HepG2 (cell line): Measurements from ENCODE around the gene FEM1B. TPM values are rescaled to one million over a fixed set of nuclear protein-coding genes. Genes with fewer than 3 reads are reported as not detected.

Experiments
- EP300 ChIP-seq, 3 experiments: sonication (generic) in 1 of 3; formaldehyde crosslinking in 1 of 3; IDR thresholded peaks; 2 replicates each; pipeline versions ENCODE4 v1.5.1 to v1.6.1; 2011 to 2020; ENCODE audit warnings: low read depth in 2 of 3, low read length in 2 of 3, borderline replicate concordance in 1 of 3, improper control_type of control experiment in 1 of 3, mild to moderate bottlenecking in 1 of 3, missing genetic modification reagents in 1 of 3, moderate library complexity in 1 of 3
- FOXO4 ChIP-seq: sonication (generic); formaldehyde crosslinking; conservative IDR thresholded peaks from 2 replicates; pipeline ENCODE4 v1.8.1; 2023; ENCODE audit warnings: missing genetic modification reagents
- MAFF ChIP-seq: IDR thresholded peaks from 2 replicates; pipeline ENCODE4 v1.6.1; 2011; ENCODE audit warnings: low read depth, low read length, improper control_type of control experiment
- PAXIP1 ChIP-seq: sonication (generic); formaldehyde crosslinking; conservative IDR thresholded peaks from 2 replicates; pipeline ENCODE4 v1.4.0; 2020; ENCODE audit warnings: mild to moderate bottlenecking, missing genetic modification reagents, moderate library complexity
- RCOR2 ChIP-seq: IDR thresholded peaks from 2 replicates; pipeline ENCODE4 v1.6.1; 2016; ENCODE audit warnings: missing biosample characterization, missing genetic modification reagents
- SOX5 ChIP-seq: IDR thresholded peaks from 2 replicates; pipeline ENCODE4 v1.6.1; 2016; ENCODE audit warnings: borderline replicate concordance
- TCF7 ChIP-seq: sonication (generic); IDR thresholded peaks from 2 replicates; pipeline ENCODE4 v1.6.1; 2016; ENCODE audit warnings: antibody characterized with exemption, low read depth
- TEAD3 ChIP-seq: optimal IDR thresholded peaks from 2 replicates; pipeline ENCODE3; 2016; ENCODE audit warnings: borderline replicate concordance
- ZNF407 ChIP-seq: sonication (generic); formaldehyde crosslinking; IDR thresholded peaks from one replicate; pipeline ENCODE4 v1.5.1; 2020; ENCODE audit warnings: mild to moderate bottlenecking, missing genetic modification reagents; ENCODE audit errors: not compliant biosample characterization
- ZXDC ChIP-seq: sonication (generic); formaldehyde crosslinking; IDR thresholded peaks from 2 replicates; pipeline ENCODE4 v1.5.0; 2020; ENCODE audit warnings: mild to moderate bottlenecking, missing genetic modification reagents
- polyA plus RNA-seq, 8 experiments: library from polyadenylated mRNA; depleted of rRNA in 3 of 8; stranded (reverse) in 7 of 8; unstranded in 1 of 8; fragments of >200 nt; fragmentation: Illumina TruSeq in 4 of 8; extraction: Trizol in 4 of 8; gene quantifications; 2 replicates each; pipeline versions ENCODE4 v1.2.1 to v1.2.3, GENCODE V29; 2011 to 2016; ENCODE audit warnings: low read depth in 4 of 8, missing spikeins in 1 of 8, mixed read lengths in 1 of 8; ENCODE audit not compliant: insufficient read depth in 1 of 8
- total RNA-seq, 5 experiments: library from RNA; depleted of rRNA; stranded (reverse); fragments of >200 nt; fragmentation: Illumina TruSeq; extraction: Trizol; gene quantifications; 2 replicates each; pipeline ENCODE4 v1.2.3, GENCODE V29; 2016; ENCODE audit warnings: low read depth in 1 of 5

The FEM1B gene
- total and polyA plus RNA-seq, 2 of the 13 experiments (the other 11 are each of a cell fraction or from before 2014, with no cell fraction given), result 38.1 to 40.0 TPM

- no peak for TF ChIP-seq ZNF407
- TF ChIP-seq MAFF, result no peak
- 0 out of 2 replicates have a peak, but pooled peaks have one; percentile 41 for TF ChIP-seq TCF7
- no peak for TF ChIP-seq FOXO4 (CRISPR knock-in tag)
- no peak for TF ChIP-seq ZXDC (CRISPR knock-in tag)
- TF ChIP-seq EP300 (IDR thresholded peaks at IDR 0.05; ENCODE audit: low read depth in 2 of 2, low read length in 2 of 2), result peak in 1 of 2 experiments; percentile 22; a peak in 1 of 4 replicates
- no peak for TF ChIP-seq EP300 (CRISPR knock-in tag; IDR thresholded peaks at IDR 0.05; ENCODE audit: borderline replicate concordance)
- TF ChIP-seq RCOR2 (CRISPR knock-in tag), result 0 out of 2 replicates have a peak, but pooled peaks have one; percentile 58
- peak; percentile 74 for TF ChIP-seq TEAD3 (CRISPR knock-in tag)
- TF ChIP-seq PAXIP1 (CRISPR knock-in tag), result peak; percentile 69
- TF ChIP-seq SOX5, result peak; percentile 64
Observed at GRCh38 chr15:68309024-68309423, 31.5 kb downstream of the FEM1B start (continued).
